Sigmoid colon (tissue), 4 donors: Measurements from ENCODE around the gene ENHO.

Experiments
- CTCF ChIP-seq, 4 experiments: fragments of 450-650 bp in 3 of 4; fragments of 200-600 bp in 1 of 4; IDR thresholded peaks; one replicate each; pipeline ENCODE4 v1.5.1; 2016 to 2019; ENCODE audit warnings: antibody characterized with exemption in 4 of 4, mild to moderate bottlenecking in 3 of 4, moderate library complexity in 2 of 4
- POLR2AphosphoS5 ChIP-seq, 4 donors: sonication (generic); formaldehyde crosslinking; IDR thresholded peaks; one replicate each; pipeline ENCODE4 v1.6.1; 2017; ENCODE audit warnings: antibody characterized with exemption in 4 of 4

DNA sequence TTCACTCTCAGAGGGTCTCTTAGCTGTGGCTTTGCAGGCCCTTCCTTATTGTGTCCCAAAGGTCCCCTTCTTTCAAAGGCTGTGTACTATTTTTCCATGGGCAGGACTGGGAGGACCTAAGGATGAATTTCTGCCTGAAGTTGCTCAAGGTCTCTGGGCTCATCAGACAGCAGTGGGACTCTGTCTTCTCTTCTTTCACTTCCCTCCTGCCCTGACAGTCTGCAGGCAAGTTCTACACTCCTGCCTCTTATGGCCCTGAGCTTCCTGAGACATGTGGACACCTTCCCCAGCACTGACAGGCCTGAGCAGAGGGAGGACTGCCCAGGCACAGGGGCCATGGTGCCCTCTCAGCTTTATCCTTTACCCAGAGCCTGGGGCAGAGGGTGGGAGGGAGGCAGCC lies 14.8 kb downstream of the ENHO start:
- TF ChIP-seq POLR2AphosphoS5 (IDR thresholded peaks at IDR 0.05), result no peak
- TF ChIP-seq CTCF (IDR thresholded peaks at IDR 0.05), result no peak
